Epithelial cell of esophagus (primary cell): Measurements from ENCODE around the gene HTR2A.
"Not testable (repeated sequence)": the region's sequence is repeated elsewhere in the genome, so short reads cannot be mapped to it uniquely, and the experiment has no call there.

Experiments used
- DNase-seq: peaks from one replicate; pipeline ENCODE4 v3.0.0; 2010; ENCODE audit warnings: low read depth
- H3K4me3 ChIP-seq: 2 replicates; pipeline ENCODE4 v1.5.1; 2011; ENCODE audit warnings: mild to moderate bottlenecking, low read length, control low read depth
- CTCF ChIP-seq: IDR thresholded peaks from 2 replicates; pipeline ENCODE4 v1.5.1; 2011; ENCODE audit warnings: low read depth, mild to moderate bottlenecking, low read length, control low read depth, inconsistent platforms; ENCODE audit not compliant: insufficient read depth; ENCODE audit errors: missing control alignments

Gene HTR2A

GRCh38 chr13:46817838-46818476, 78.9 kb downstream of the HTR2A start:
- DNase-seq, result no peak
- H3K4me3 ChIP-seq, result no peak overlapping the region
- no peak for TF ChIP-seq CTCF

GRCh38 chr13:46817095-46817494, 79.8 kb downstream of the HTR2A start:
- TF ChIP-seq CTCF, result no peak
- DNase-seq, result no peak
- no peak overlapping the region for H3K4me3 ChIP-seq

GRCh38 chr13:46816371-46816770, 80.5 kb downstream of the HTR2A start:
- H3K4me3 ChIP-seq, result no peak overlapping the region
- DNase-seq, result no peak
- no peak for TF ChIP-seq CTCF

DNA sequence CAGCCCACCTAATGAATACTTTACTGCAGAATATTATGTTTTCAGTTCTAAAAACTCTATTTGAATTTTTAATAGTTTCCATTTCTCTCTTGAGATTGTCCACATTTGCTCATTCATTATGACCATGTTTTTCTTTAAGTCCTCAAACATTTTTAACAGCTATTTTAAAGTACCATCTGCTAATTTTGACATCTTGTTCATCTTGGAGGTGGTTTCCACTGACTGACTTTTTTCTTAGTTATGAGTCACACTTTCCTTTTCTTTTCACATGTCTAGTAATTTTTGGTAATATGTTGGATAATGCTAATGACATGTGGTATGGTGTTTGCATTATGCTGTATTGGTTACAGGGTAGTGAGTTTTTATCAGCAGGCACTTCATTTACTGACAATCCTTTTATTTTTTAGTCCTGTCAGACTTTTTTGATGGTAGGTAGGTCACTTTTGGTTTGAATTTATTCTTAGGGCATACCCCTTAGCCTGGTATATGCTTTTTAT, 84.5 kb downstream of the HTR2A start:
- no peak for TF ChIP-seq CTCF
- DNase-seq, result no peak
- no peak overlapping the region for H3K4me3 ChIP-seq

- no peak for DNase-seq
These were observed 86.4 kb downstream of the HTR2A start for GRCh38 chr13:46810440-46810839.

GRCh38 chr13:46804921-46805320, 91.9 kb downstream of the HTR2A start:
- DNase-seq, H3K4me3 ChIP-seq: not testable (repeated sequence)

More at GRCh38 chr13:46810440-46810839, 86.4 kb downstream of the HTR2A start:
- no peak for TF ChIP-seq CTCF
- H3K4me3 ChIP-seq, result no peak overlapping the region

DNA sequence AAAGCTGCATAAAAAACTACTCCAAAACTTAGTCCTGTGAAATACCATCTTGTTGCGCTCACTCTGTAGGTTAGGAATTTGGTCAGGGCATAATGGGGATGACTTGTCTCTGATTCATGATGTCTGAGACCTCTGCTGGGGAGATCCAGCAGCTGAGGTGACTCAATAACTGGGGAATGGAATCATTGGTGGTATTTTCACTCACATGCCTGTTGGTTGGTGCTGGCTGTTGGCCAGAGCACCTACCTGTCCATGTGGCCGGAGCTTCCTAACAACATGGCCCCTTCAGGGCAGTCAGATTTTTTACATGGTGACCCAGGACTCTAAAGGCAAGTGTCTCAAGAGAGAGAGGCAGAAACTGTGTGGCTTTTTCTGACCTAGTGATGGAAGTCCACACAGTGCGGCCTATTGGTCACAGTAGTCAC, 92.5 kb downstream of the HTR2A start:
- peak; percentile 97 for DNase-seq
- no peak overlapping the region for H3K4me3 ChIP-seq
- TF ChIP-seq CTCF, result no peak
